Loucy (cell line): ENCODE data around the gene RHOT1.

Experiments used
- H2AFZ ChIP-seq: fragments of 200-600 bp; sonication (generic); 2 replicates; pipeline ENCODE4 v1.6.0; 2016; ENCODE audit warnings: antibody characterized with exemption, mild to moderate bottlenecking, low read length, moderate library complexity
- H3F3A ChIP-seq: fragments of 200-600 bp; 2 replicates; pipeline ENCODE4 v1.6.0; 2016; ENCODE audit warnings: antibody characterized with exemption, low read depth, mild to moderate bottlenecking
- H3K27me3 ChIP-seq: fragments of 200-600 bp; sonication (generic); 2 replicates; pipeline ENCODE4 v1.6.1; 2014; ENCODE audit warnings: low read length, mild to moderate bottlenecking; ENCODE audit not compliant: insufficient read depth, poor library complexity, severe bottlenecking
- H3K36me3 ChIP-seq: fragments of 200-600 bp; sonication (generic); 2 replicates; pipeline ENCODE4 v1.6.1; 2016; ENCODE audit warnings: low read length; ENCODE audit not compliant: insufficient read depth
- H3K4me1 ChIP-seq: fragments of 200-600 bp; sonication (generic); 2 replicates; pipeline ENCODE4 v1.5.1; 2014; ENCODE audit warnings: low read length, mild to moderate bottlenecking; ENCODE audit not compliant: insufficient read depth, poor library complexity, severe bottlenecking
- H3K4me2 ChIP-seq: fragments of 200-600 bp; sonication (generic); 2 replicates; pipeline ENCODE4 v1.6.0; 2014; ENCODE audit warnings: antibody characterized with exemption, low read length, low read depth, mild to moderate bottlenecking; ENCODE audit not compliant: poor library complexity, severe bottlenecking
- H3K4me3 ChIP-seq: fragments of 200-600 bp; sonication (generic); 2 replicates; pipeline ENCODE4 v1.5.1; 2014; ENCODE audit warnings: low read length, mild to moderate bottlenecking, mixed read lengths; ENCODE audit not compliant: poor library complexity, severe bottlenecking
- H3K79me2 ChIP-seq: fragments of 200-600 bp; sonication (generic); 2 replicates; pipeline ENCODE4 v1.6.1; 2014; ENCODE audit warnings: low read length; ENCODE audit not compliant: insufficient read depth
- H3K9ac ChIP-seq: fragments of 200-600 bp; sonication (generic); 2 replicates; pipeline ENCODE4 v1.6.0; 2014; ENCODE audit warnings: mild to moderate bottlenecking, low read depth, low read length, moderate library complexity; ENCODE audit not compliant: poor library complexity, severe bottlenecking
- H3K9me2 ChIP-seq: fragments of 200-600 bp; sonication (generic); replicated peaks from 2 replicates; pipeline ENCODE4 v1.6.1; 2016; ENCODE audit warnings: low read depth, low read length, mixed read lengths
- H3K9me3 ChIP-seq: fragments of 200-600 bp; sonication (generic); 2 replicates; pipeline ENCODE4 v1.6.1; 2014; ENCODE audit warnings: mild to moderate bottlenecking, antibody characterized with exemption, low read length, low read depth; ENCODE audit not compliant: insufficient read depth
- H4K20me1 ChIP-seq: fragments of 200-600 bp; sonication (generic); 2 replicates; pipeline ENCODE4 v1.6.0; 2014; ENCODE audit warnings: antibody characterized with exemption, low read length, mild to moderate bottlenecking; ENCODE audit not compliant: insufficient read depth, poor library complexity, severe bottlenecking
- EZH2phosphoT487 ChIP-seq: fragments of 200-600 bp; IDR thresholded peaks from 2 replicates; pipeline ENCODE4 v1.6.1; 2018; ENCODE audit warnings: antibody characterized with exemption, mild to moderate bottlenecking, moderate library complexity, borderline replicate concordance
- TF ChIP-seq, protein P1 (sequence below): fragments of 200-600 bp; sonication (generic); conservative IDR thresholded peaks from 2 replicates; pipeline ENCODE4 v1.5.1; 2014; ENCODE audit warnings: mild to moderate bottlenecking, antibody characterized with exemption, low read length

The RHOT1 gene

DNA sequence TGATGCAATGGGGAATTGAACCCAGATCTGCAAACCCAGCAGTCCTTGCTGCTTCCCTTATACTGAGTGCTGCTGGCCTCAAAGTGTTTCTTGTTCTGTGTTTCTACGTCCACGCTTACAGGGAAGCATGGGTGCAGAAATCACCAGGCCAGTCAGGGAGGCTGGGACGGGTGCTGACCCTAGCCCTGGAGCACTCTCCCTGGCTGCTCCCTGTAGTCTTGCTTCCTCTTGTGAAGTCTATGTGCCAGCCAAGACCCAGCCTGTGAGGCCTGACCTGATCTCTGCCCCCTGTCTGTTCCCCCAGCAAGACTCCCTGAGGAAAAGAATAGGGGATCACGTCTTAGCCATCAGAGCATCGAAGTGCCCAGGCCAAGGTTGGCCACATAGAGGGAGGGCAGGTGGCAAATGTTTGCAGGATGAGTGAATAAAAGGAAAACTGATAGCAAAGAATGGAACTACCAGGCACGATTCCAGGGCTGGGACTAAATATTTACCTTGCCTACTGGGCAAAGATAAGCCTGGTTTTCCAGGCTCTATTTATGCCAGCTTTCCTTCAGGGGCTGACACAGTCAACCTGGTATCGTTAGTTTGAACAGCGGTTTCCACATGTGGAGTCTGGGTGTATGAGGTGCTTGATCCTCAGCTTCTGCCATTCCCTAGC is 41.2 kb upstream of the RHOT1 start:
- no peaks in the 10 kb centered on the region for H3K79me2 ChIP-seq
- H3K9ac ChIP-seq: no peak overlapping the region
- H3K4me3 ChIP-seq: no peak overlapping the region
- H3K27me3 ChIP-seq: no peaks in the 10 kb centered on the region
- no peak overlapping the region for H2AFZ ChIP-seq
- no peaks in the 10 kb centered on the region for H4K20me1 ChIP-seq
- H3K4me2 ChIP-seq: no peak overlapping the region
- no peaks in the 10 kb centered on the region for H3K9me2 ChIP-seq
- H3K4me1 ChIP-seq: peaks cover 11% of the 10 kb centered on the region
- H3F3A ChIP-seq: no peaks in the 10 kb centered on the region
- no peaks in the 10 kb centered on the region for H3K36me3 ChIP-seq
- no peaks in the 10 kb centered on the region for H3K9me3 ChIP-seq
- TF ChIP-seq EZH2phosphoT487: no peak
- TF ChIP-seq, protein P1, sequence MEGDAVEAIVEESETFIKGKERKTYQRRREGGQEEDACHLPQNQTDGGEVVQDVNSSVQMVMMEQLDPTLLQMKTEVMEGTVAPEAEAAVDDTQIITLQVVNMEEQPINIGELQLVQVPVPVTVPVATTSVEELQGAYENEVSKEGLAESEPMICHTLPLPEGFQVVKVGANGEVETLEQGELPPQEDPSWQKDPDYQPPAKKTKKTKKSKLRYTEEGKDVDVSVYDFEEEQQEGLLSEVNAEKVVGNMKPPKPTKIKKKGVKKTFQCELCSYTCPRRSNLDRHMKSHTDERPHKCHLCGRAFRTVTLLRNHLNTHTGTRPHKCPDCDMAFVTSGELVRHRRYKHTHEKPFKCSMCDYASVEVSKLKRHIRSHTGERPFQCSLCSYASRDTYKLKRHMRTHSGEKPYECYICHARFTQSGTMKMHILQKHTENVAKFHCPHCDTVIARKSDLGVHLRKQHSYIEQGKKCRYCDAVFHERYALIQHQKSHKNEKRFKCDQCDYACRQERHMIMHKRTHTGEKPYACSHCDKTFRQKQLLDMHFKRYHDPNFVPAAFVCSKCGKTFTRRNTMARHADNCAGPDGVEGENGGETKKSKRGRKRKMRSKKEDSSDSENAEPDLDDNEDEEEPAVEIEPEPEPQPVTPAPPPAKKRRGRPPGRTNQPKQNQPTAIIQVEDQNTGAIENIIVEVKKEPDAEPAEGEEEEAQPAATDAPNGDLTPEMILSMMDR: no peak

DNA sequence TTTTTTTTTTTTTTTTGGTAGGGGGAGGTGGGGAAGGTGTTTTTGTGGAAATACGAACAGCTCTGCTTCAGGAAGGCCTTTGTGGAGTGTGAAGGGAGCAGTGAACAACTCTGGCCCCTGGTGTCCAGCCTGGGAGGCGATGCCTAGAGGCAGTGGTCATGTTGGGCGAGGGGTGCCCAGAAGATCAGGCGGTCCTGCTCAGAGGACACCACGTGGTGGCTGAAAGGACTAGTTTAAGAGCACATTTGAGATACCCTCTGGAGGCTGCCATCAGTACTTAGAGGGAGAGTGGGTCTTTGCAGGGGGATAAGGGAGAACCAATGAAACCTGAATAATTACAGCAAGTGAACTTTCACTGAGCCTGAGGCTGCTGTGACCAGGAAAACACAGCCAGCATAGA is 40.1 kb upstream of the RHOT1 start:
- H3K36me3 ChIP-seq: no peaks in the 10 kb centered on the region
- no peak overlapping the region for H3K4me3 ChIP-seq
- H3K9me2 ChIP-seq: no peaks in the 10 kb centered on the region
- no peak overlapping the region for H3K9ac ChIP-seq
- no peak overlapping the region for H2AFZ ChIP-seq
- no peaks in the 10 kb centered on the region for H3F3A ChIP-seq
- no peaks in the 10 kb centered on the region for H3K9me3 ChIP-seq
- H3K4me2 ChIP-seq: no peak overlapping the region
- no peaks in the 10 kb centered on the region for H3K27me3 ChIP-seq
- H4K20me1 ChIP-seq: no peaks in the 10 kb centered on the region
- no peaks in the 10 kb centered on the region for H3K79me2 ChIP-seq
- TF ChIP-seq, protein P1: no peak
- TF ChIP-seq EZH2phosphoT487: no peak
- peaks cover 21% of the 10 kb centered on the region for H3K4me1 ChIP-seq

DNA sequence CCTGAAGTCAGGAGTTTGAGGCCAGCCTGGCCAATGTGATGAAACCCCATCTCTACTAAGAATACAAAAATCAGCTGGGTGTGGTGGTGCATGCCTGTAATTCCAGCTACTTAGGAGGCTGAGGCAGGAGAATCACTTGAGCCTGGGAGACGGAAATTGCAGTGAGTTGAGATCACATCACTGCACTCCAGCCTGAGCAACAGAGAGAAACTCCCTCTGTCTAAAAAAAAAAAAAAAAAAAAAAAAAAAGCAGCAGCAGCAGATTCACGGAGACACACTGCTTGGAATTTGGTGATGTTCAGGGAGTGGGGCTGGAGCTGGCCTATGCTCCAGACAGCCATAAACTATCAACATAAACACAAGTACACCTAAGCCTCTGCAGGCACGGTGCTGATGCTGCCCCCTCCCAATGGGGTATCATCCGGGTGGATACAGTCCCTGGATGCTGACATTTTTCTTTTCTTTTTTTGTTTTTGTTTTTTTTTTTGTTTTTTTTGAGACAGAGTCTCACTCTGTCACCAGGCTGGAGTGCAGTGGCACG is 39.6 kb upstream of the RHOT1 start:
- peaks cover 26% of the 10 kb centered on the region for H3K4me1 ChIP-seq
- no peaks in the 10 kb centered on the region for H4K20me1 ChIP-seq
- TF ChIP-seq, protein P1: no peak
- TF ChIP-seq EZH2phosphoT487: no peak
- no peaks in the 10 kb centered on the region for H3K27me3 ChIP-seq
- no peaks in the 10 kb centered on the region for H3K36me3 ChIP-seq
- no peaks in the 10 kb centered on the region for H3K9me2 ChIP-seq
- H3K4me2 ChIP-seq: no peak overlapping the region
- H3K9ac ChIP-seq: no peak overlapping the region
- no peaks in the 10 kb centered on the region for H3K79me2 ChIP-seq
- no peak overlapping the region for H3K4me3 ChIP-seq
- H2AFZ ChIP-seq: no peak overlapping the region
- no peaks in the 10 kb centered on the region for H3F3A ChIP-seq
- no peaks in the 10 kb centered on the region for H3K9me3 ChIP-seq
